HFF-Myc (cell line): ENCODE results near the gene CATSPER3.

Source experiments
- DNase-seq: peaks from one replicate; pipeline ENCODE4 v3.0.0-alpha.2; 2011; ENCODE audit warnings: low read depth; ENCODE audit errors: extremely low read depth
- H3K4me3 ChIP-seq: replicated peaks from 2 replicates; pipeline ENCODE4 v1.5.1; 2011; ENCODE audit warnings: low read depth, mild to moderate bottlenecking, control low read depth, low read length
- CTCF ChIP-seq: IDR thresholded peaks from 2 replicates; pipeline ENCODE4 v1.5.1; 2012; ENCODE audit warnings: mild to moderate bottlenecking, low read depth, low read length, control low read depth; ENCODE audit errors: missing control alignments

Gene CATSPER3

GRCh38 chr5:135032695-135032998 is 64.9 kb downstream of the CATSPER3 start:
- no peak for DNase-seq
- no peak for TF ChIP-seq CTCF
- peak overlapping the region; percentile 95 for H3K4me3 ChIP-seq

DNA sequence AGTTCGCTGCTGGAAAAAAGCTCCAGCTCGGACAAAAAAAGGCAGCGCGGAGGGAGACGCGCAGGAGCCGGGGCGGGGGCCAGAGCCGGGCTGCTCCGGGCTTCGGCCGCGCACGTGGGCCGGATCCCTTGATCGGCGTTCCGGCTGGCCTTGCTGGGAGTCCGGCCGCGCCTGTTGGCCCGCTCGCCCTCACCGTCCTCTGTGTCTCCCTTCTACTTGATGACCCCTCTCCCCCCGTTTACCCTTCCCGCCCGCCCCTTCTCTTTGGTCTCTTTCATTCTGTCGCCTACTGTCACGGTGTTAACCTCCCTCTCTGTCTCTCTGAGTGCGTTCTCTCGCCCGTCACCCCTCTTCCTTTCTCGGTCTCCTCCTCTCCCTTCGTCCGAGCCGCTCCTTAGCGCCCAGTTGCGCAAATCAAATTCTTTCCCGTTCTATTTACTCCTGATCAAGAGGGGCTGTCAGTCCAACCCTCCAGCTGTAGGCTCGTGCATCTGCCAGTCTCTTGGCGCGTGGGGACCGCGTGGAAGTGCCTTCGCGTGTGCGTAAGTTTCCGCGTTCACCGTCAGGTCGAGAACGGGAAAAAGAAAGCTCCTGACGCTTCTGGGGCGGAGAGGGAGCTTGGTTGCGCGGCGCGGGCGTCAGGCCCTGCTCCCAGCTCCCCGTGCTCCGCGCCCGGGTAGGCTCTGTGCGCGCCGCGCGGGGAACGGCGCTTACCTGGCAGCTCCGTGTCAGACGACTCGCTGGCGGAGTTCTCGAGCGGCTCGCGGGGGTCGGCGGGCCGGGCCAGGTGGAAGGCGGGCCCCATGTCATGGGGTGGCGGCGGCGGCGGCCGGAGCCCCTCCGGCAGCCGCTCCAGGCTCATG is 65.5 kb downstream of the CATSPER3 start:
- no peak for TF ChIP-seq CTCF
- peak overlapping the region; percentile 95 for H3K4me3 ChIP-seq
- no peak for DNase-seq

DNA sequence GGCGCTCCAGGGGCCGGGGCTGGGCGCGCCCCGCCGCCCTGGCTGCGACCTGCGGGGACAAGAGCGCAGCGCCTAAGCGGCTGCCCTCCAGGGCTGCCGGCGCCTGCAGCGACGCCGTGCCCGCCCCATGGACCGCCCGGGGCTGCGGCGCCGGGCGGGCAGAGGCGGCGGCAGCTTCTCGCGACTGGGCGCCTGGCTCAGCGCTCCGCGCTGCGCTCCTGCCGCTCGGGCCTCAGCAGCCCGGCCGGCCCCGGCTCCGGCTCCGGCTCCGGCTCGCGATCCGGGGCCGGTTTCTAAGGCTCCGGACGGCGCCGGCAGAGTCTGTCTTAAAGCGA is 66.2 kb downstream of the CATSPER3 start, which contains the start of gene PITX1:
PITX1 (minus strand) TSS at position 328 of the 335 bp plus-strand sequence. CDS start 347 bp downstream, outside the sequence.
- no peak for DNase-seq
- peak within 1 kb of the TSS; percentile 95 for H3K4me3 ChIP-seq
- TF ChIP-seq CTCF, result no peak

GRCh38 chr5:135034236-135034962 is 66.7 kb downstream of the CATSPER3 start:
- H3K4me3 ChIP-seq, result peak overlapping the region; percentile 95
- DNase-seq, result peak; percentile 39
- TF ChIP-seq CTCF, result no peak

GRCh38 chr5:135034963-135035677 is 67.4 kb downstream of the CATSPER3 start:
- no peak for TF ChIP-seq CTCF
- peak overlapping the region; percentile 34 for H3K4me3 ChIP-seq
- no peak for DNase-seq

DNA sequence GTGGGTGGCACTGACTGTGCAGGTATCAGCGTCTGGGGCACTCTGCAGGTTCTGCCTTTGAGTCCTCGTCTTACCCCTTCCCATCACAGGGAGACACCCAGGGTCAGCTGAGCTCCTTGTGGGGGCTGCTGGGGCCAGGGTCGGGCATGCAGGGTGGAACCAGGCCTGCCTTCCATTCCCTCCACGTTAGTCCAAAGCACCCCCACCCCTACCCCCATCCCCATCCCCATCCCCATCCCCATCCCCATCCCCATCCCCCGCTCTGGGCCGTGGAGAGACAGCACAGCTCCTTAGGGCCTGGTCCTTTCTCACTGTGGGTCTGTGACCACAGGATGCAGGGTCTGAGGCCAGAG is 67.9 kb downstream of the CATSPER3 start:
- no peak for TF ChIP-seq CTCF
- no peak overlapping the region for H3K4me3 ChIP-seq
- no peak for DNase-seq
